ENCODE results near the gene LPCAT1.

DNA sequence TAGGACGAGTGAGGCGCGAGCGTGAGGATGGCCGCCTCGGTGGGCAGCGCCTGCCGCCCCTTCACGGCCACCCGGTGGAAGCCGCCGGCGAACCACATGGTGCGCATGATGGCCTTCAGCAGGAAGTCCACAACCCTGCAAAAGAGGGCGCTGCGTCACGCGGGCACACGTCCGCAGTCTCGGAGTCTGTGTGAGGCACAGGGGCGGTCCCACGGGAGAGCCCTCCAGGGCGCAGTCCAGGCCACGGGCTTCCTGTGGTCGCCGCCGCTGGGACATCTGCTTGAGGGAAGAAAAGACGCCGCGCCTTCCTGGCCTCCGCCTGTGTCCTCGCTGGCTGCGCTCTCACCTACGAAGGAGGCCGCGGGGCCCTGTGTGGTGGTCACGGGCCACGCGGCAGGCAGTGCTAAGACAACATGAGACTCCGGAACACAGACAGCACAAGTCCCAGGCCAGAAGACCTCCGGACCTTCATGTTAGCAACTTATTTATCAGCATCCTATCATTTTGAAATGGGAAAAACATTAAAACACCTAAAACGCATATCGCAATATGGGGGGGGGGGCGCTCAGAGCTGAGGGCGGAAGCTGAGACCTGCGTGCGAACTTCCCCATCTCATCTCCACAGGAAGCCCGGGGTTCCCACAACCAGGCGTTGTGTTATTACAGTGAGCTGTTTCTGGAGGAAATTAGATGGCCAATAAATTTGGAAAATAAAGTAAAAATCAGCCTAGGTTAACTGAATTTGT, 28.8 kb downstream of the LPCAT1 start:
- TF ChIP-seq, protein P1, sequence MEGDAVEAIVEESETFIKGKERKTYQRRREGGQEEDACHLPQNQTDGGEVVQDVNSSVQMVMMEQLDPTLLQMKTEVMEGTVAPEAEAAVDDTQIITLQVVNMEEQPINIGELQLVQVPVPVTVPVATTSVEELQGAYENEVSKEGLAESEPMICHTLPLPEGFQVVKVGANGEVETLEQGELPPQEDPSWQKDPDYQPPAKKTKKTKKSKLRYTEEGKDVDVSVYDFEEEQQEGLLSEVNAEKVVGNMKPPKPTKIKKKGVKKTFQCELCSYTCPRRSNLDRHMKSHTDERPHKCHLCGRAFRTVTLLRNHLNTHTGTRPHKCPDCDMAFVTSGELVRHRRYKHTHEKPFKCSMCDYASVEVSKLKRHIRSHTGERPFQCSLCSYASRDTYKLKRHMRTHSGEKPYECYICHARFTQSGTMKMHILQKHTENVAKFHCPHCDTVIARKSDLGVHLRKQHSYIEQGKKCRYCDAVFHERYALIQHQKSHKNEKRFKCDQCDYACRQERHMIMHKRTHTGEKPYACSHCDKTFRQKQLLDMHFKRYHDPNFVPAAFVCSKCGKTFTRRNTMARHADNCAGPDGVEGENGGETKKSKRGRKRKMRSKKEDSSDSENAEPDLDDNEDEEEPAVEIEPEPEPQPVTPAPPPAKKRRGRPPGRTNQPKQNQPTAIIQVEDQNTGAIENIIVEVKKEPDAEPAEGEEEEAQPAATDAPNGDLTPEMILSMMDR (conservative IDR thresholded peaks at IDR 0.05; ENCODE audit: low read length), result no peak
- no peak for TF ChIP-seq EZH2phosphoT487 (IDR thresholded peaks at IDR 0.05; ENCODE audit: borderline replicate concordance)

Data from Loucy (cell line).